AG08395 (cell line): ENCODE data around the gene SNRNP200.
"Not testable (repeated sequence)": the region's sequence is repeated elsewhere in the genome, so short reads cannot be mapped to it uniquely, and the experiment has no call there.

ENCODE experiments used
- DNase-seq: peaks from one replicate; pipeline ENCODE4 v3.0.0; 2012; ENCODE audit warnings: mixed read lengths, low spot score

Gene SNRNP200

GRCh38 chr2:96274355-96275056 is 30.8 kb downstream of the SNRNP200 start:
- DNase-seq: no peak

DNA sequence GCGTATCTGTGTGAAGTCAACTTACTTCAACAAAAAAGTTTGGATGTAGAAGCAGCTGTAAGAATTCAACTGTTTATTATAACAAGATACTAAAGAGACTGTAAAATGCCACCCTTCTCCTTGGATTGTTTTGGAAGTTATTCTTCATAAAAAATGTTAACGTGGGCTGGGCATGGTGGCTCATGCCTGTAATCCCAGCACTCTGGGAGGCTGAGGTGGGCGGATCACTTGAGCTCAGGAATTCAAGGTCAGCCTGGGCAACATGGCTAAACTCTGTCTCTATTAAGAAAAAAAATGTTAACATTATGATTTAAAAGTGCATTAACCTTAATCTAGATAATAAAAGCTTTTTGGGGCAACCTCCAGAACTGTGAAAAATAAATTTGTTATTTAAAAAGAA is 31.6 kb downstream of the SNRNP200 start:
- DNase-seq: no peak

GRCh38 chr2:96271995-96272394 is 33.4 kb downstream of the SNRNP200 start:
- no peak for DNase-seq

DNA sequence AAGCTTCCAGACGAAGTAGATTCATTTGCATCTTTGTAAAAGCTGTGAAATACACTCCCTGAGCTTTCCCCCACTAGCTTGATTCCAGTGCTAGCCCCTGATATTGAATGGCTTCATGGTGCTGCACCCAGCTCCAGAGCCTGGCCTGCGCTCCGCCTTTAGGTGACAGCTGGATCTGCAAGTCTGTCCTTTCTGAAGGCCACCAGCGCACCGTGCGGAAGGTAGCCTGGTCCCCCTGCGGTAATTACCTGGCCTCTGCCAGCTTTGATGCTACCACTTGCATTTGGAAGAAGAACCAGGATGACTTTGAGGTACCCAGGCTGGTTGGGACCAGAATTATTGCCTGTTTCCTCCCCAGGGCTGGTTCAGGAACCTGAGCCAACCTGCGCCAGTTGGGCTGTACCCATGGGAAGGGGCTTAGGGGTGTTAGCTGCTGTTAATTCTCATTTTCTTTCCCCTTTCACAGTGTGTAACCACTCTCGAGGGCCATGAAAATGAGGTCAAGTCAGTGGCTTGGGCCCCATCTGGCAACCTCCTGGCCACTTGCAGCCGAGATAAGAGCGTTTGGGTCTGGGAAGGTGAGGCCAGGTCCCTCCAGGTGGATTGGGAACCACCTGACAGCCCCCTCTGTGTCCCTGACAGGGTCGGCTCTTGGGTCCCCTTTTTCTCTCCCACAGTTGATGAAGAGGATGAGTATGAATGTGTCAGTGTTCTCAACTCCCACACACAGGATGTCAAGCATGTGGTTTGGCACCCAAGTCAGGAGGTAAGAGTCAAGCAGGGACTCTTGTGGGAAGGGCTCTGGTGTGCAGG is 38.0 kb downstream of the SNRNP200 start:
- peak; percentile 24 for DNase-seq

GRCh38 chr2:96265840-96266679 is 39.3 kb downstream of the SNRNP200 start, which contains the start of the genes CIAO1 and TMEM127:
CIAO1 (plus strand) TSS chr2:96266225; CDS start chr2:96266351, 126 bp downstream.
TMEM127 (minus strand) TSS chr2:96265997; CDS start chr2:96265381, 616 bp downstream.
- peak; percentile 98 for DNase-seq

DNA sequence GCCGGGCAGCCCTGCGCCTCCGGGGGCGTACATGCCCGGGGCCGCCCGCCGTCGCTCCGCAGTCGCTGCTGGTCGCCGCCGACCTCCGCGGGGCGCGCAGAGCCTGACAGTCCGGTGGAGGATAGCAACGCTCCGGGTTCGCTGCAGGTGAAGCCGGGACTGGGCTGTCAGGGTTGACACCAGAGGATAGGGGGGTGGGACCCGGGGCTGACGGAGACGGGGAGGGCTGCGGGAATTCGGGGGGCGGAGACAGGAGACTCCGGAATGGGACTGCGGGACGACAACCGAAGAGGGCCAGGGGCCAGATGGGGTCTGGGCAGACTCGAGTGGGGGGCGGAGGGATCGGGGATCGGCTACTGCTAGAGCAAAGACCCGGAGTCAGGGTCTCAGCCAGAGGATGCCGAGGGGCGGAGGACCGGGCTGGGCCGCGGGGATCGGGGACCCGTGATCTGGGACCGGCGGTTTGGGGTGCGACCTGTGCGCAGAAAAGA is 40.0 kb downstream of the SNRNP200 start:
- peak; percentile 47 for DNase-seq

GRCh38 chr2:96264656-96265348 is 40.5 kb downstream of the SNRNP200 start:
- peak; percentile 36 for DNase-seq

DNA sequence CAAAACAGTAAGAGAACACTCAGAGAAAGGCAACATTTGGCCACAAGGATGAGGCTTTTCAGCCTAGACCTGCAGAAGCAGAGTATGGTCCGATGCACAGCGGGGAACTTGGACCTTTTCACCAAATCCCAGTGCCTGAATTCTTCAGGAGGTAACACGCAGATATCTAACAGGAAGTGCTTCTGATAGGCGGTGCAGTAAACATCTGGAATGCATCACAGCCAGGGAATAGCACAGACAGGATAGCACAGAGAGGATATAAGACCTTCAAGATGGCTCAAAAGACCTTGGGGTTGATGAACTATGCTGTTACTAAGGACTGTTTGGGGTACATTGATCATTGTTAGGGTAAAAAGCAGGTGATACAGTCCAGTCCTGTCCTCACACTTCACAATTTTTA is 41.3 kb downstream of the SNRNP200 start:
- DNase-seq: peak; percentile 24

- DNase-seq: peak; percentile 23
Measured at GRCh38 chr2:96262306-96262705, 43.0 kb downstream of the SNRNP200 start.

- no peak for DNase-seq
Measured at GRCh38 chr2:96261328-96262003, 43.9 kb downstream of the SNRNP200 start.

- peak; percentile 93 for DNase-seq
Measured at GRCh38 chr2:96260387-96261260, 44.7 kb downstream of the SNRNP200 start.

GRCh38 chr2:96259497-96259921 is 45.8 kb downstream of the SNRNP200 start:
- DNase-seq: no peak

DNA sequence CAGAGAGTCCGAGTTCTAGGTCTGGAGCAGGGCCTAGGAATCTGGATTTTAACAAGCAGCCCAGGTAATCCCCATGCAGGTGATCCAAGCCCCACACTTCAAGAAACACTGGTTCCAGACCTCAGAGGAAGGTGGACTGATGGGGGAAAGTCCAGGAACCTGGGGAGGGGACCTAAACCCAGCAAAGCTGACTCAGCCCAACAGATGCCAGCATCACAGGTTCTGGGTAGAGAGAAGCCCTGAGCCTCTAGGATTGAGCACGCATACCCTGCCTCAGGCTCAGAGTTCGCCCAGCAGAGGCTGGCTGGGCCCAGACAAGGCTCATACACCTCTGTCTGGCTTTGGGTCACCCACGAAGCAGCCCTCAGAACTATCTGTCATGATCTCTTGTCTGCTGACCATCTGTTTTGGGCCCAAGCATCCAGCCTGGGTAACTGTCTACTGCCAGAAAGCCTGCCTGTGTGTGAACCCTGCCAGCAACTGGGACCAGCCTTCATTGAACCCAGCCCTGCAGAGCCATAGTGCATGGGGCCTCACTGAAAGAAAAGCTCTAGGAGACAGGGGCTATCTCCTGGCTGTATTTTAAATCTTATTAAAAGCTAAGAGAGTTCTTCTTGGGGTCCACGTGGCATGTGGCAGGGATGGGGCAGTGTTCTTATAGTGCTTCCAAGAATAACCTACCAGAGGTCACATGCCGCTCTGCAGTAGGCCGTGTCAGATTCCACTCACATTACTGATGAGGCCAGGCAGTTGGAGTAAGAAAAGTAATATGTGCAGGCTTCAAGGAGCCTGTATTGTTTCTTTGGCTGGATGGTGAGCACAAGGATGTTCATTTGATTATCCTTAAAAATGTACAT is 47.0 kb downstream of the SNRNP200 start:
- DNase-seq: no peak

DNA sequence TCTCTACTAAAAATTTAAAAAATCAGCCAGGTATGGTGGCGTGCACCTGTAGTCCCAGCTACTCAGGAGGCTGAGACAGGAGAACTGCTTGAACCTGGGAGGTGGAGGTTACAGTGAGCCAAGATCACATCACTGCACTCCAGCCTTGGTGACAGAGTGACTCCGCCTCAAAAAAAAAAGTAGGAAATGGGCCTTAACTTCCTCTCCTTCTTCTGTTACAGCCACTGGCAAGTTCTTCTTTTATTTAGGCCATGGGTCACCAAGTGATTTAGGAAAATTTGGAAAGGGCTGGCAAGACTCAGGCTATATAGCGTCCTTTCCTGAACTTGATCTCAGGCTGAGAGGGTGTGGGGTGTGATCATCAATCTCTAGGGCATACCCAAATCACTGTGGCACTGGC is 47.6 kb downstream of the SNRNP200 start:
- DNase-seq: not testable (repeated sequence)

DNA sequence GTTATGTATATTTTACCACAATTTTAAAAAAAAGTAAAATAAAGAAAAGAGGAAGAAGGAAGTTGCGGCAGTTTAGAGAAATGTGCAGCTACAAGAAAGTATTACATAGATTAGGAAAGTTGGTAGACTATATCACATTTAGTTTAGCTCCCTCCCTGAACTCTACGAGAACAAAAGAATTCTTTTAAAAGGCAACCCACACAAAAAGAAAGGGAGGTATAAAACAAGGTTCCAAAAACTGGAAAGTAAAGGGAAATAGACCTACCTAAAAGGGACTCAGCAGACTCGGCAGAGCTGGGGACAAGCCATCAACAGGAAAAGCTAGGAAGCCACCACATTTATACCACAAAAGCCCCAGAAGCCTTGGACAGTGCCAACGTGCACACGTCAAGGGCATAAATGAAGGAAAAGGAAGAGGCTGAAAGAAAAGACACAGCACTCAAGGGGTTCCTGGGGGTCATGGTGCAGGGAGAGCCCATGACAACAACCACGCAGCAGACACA is 48.7 kb downstream of the SNRNP200 start:
- no peak for DNase-seq

DNA sequence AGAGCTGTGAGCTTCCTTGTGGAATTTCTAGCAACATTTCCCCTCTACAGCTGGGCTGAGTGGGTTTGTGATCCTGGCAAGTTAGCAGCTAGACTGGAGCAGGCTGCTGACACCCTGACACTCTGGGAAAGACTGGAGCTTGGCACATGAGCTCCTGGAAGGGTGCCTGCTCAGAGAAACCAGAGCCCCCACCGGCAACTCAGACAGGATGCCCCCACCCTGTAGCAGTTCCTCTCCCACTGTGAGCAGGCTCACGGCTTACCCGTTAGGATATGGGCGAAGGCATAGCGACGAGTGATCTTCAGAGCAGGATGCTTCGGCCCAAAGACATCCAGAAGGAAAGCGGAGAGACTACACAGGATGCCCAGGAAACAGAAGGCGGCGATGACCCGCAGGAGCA is 50.8 kb downstream of the SNRNP200 start:
- DNase-seq: no peak

GRCh38 chr2:96253006-96253405 is 52.3 kb downstream of the SNRNP200 start:
- DNase-seq: no peak

GRCh38 chr2:96252526-96252925 is 52.8 kb downstream of the SNRNP200 start:
- DNase-seq: no peak
